Activated naive CD4-positive, alpha-beta T cell treated with anti-CD3 and anti-CD28 coated beads, Interleukin-2, amount 10 ng/mL, durations not matched to agents 7 days and 5 days (primary cell): ENCODE data around the gene PITX2.
A peak's percentile ranks its signal among the peaks of the same experiment; 100 is the strongest.

ENCODE experiments used
- CTCF ChIA-PET: fragments of 350-600 bp; sonication (Branson Sonifier 250); formaldehyde crosslinking; loops from one replicate; lab custom pipeline; 2021; ENCODE audit warnings: antibody characterized with exemption; lab: Charles Lee
- DNase-seq: peaks from one replicate; pipeline ENCODE4 v3.0.0-alpha.2; 2020
- H3K27ac Mint-ChIP-seq: one replicate; pipeline ENCODE4 v1.8.0; 2021; ENCODE audit warnings: mild to moderate bottlenecking, moderate library complexity, mixed read lengths
- H3K27me3 Mint-ChIP-seq: one replicate; pipeline ENCODE4 v1.8.0; 2021; ENCODE audit warnings: mild to moderate bottlenecking, mixed read lengths
- H3K36me3 Mint-ChIP-seq: one replicate; pipeline ENCODE4 v1.8.0; 2021; ENCODE audit warnings: mixed read lengths
- H3K4me1 Mint-ChIP-seq: one replicate; pipeline ENCODE4 v1.8.0; 2021; ENCODE audit warnings: mixed read lengths
- H3K4me3 Mint-ChIP-seq: one replicate; pipeline ENCODE4 v1.8.0; 2021; ENCODE audit warnings: mild to moderate bottlenecking, moderate library complexity, mixed read lengths
- H3K9me3 Mint-ChIP-seq: one replicate; pipeline ENCODE4 v1.8.0; 2021; ENCODE audit warnings: mixed read lengths

The PITX2 gene

GRCh38 chr4:110614173-110614963, 8.5 kb downstream of the PITX2 start:
- CTCF ChIA-PET, result no interaction called here
- H3K27me3 Mint-ChIP-seq, result peaks cover 98% of the 10 kb centered on the region
- peaks cover 2% of the 10 kb centered on the region for H3K9me3 Mint-ChIP-seq
- DNase-seq, result no peak
- peaks cover 4% of the 10 kb centered on the region for H3K36me3 Mint-ChIP-seq
- H3K27ac Mint-ChIP-seq, result no peak overlapping the region
- no peak overlapping the region for H3K4me3 Mint-ChIP-seq
- H3K4me1 Mint-ChIP-seq, result no peaks in the 10 kb centered on the region

- Mint-ChIP-seq H3K9me3 (no peaks in the 10 kb centered on the region), H3K4me3 (no peak overlapping the region), H3K4me1 (no peaks in the 10 kb centered on the region), H3K36me3 (peaks cover 2% of the 10 kb centered on the region), H3K27ac (no peak overlapping the region), H3K27me3 (peaks cover 98% of the 10 kb centered on the region)
- CTCF ChIA-PET, result no interaction called here
- DNase-seq, result no peak
Measured at GRCh38 chr4:110613745-110614144, 9.1 kb downstream of the PITX2 start.

DNA sequence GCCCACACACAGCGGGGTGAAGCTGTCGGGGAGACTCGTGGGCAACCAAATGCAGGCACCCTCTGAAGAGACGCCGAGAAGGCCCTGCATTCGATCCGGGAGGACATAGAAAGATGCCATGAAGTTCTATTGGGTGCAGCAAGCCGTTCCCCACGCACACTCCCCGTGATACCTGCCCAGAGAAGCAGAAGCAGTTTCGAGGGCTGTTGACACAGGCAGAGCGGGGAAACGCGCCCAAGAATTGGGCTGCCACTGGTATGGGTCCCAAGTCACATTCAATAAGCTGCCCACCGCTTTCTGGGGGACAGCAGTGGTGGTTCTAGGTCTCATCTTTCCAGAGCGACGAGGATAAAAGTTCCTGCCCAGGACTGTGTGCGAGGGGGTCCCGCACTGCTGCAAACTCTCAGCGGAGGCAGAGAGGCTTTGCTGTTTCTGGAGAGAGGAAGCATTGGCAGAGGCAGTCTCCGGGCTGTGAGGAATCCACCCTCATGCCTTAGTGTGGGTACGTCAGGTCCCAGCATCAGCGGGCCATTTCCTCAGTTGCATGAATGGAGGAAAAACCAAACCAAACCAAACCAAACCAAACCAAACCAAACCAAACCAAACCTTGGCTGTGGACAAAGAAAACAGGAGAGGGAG, 10.1 kb downstream of the PITX2 start:
- H3K27ac Mint-ChIP-seq, result peak overlapping the region; percentile 74
- H3K4me1 Mint-ChIP-seq, result no peaks in the 10 kb centered on the region
- no peaks in the 10 kb centered on the region for H3K9me3 Mint-ChIP-seq
- H3K4me3 Mint-ChIP-seq, result no peak overlapping the region
- DNase-seq, result no peak
- H3K27me3 Mint-ChIP-seq, result peaks cover 91% of the 10 kb centered on the region
- H3K36me3 Mint-ChIP-seq, result peaks cover 2% of the 10 kb centered on the region
- CTCF ChIA-PET, result no interaction called here

- Mint-ChIP-seq H3K27ac (no peak overlapping the region), H3K4me1 (no peaks in the 10 kb centered on the region), H3K36me3 (no peaks in the 10 kb centered on the region), H3K9me3 (no peaks in the 10 kb centered on the region), H3K4me3 (no peak overlapping the region), H3K27me3 (peaks cover 86% of the 10 kb centered on the region)
- CTCF ChIA-PET, result no interaction called here
- DNase-seq, result no peak
Measured at GRCh38 chr4:110611968-110612447, 10.9 kb downstream of the PITX2 start.

DNA sequence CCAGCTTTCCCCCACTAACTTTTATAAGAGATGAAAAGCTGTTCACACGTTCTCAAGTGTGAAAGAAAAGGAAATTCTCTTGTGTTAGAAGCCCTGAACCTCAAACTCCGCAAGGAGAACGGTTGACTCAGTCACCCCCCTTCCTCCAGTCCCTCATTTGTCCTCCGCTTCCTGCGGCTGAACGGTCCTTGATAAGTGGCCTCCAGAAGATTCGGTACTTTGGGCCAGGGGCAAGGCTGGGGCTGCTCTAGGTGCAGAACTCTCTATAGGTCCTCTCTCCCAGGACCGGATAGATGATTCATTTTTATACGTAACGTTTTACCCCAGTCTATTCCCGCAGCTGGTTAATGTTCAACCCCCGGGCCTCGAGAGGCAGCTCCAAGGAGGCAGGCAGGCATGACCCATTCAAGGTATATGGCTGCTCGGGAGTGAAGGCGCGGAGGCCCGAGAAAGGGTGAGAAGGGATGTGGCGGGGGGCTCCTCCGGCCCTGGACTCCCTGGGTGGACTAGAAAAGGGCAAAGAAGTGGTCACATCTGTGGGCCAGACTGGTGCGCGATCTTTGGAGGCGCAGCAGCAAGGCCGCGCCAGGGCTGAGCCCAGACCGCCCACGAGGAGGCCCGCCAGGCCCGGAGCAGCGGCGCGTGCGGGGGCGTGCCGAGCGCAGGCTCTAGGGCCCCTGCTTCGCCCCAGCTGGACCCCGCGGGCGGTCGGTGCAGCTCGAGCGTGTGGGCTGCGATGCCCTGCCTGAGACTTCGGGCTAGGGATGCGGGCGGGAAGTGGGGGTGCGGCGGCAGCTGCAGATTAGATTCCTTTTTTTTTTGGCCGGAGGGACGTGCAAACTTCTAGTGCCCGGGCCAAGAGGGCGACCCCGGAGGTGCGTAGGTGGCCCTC, 11.7 kb downstream of the PITX2 start:
- H3K4me3 Mint-ChIP-seq, result no peak overlapping the region

GRCh38 chr4:110610620-110610939, 12.3 kb downstream of the PITX2 start:
- Mint-ChIP-seq H3K27ac (no peak overlapping the region), H3K4me3 (no peak overlapping the region), H3K27me3 (peaks cover 71% of the 10 kb centered on the region), H3K4me1 (no peaks in the 10 kb centered on the region), H3K9me3 (no peaks in the 10 kb centered on the region), H3K36me3 (no peaks in the 10 kb centered on the region)
- DNase-seq, result no peak
- CTCF ChIA-PET, result no interaction called here

More for the DNA sequence above, 11.7 kb downstream of the PITX2 start:
- no peaks in the 10 kb centered on the region for H3K9me3 Mint-ChIP-seq
- H3K4me1 Mint-ChIP-seq, result no peaks in the 10 kb centered on the region
- peaks cover 77% of the 10 kb centered on the region for H3K27me3 Mint-ChIP-seq
- H3K27ac Mint-ChIP-seq, result no peak overlapping the region
- CTCF ChIA-PET, result no interaction called here
- no peaks in the 10 kb centered on the region for H3K36me3 Mint-ChIP-seq
- DNase-seq, result no peak

DNA sequence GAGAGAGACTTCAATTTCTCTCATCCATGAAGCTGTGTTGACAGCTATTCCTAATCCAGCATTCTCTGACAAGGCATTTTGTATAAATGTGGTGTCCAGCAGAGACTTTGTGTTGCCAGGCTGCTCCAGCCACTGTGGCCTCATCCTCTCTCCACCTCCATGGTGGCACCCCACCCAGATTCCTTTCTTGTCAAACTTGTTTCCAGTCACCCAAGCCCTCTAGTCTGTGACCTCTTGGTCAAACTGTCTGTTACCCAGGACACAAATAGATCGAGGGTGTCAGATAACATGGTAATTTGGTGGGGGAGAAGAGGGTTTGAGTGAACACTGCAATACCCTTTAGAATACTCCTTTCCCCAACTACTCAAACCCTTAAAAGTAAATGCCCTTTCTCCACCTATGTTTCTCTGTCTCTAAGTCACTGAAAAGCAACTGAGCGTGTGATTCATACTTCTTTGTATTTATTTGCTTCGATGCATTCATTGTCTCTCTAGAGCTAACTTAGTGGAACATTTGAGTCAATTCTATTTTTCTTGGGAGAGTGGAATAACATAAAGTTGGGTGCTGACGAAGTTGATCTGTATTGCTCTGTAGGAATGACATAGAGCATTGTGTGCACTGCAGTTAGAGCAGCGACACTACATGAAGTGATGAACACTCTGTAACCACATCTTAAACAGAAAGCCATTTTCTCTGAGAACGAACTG, 13.7 kb downstream of the PITX2 start:
- H3K4me1 Mint-ChIP-seq, result no peaks in the 10 kb centered on the region
- DNase-seq, result no peak
- no peak overlapping the region for H3K27ac Mint-ChIP-seq
- CTCF ChIA-PET, result no interaction called here
- no peaks in the 10 kb centered on the region for H3K9me3 Mint-ChIP-seq
- H3K27me3 Mint-ChIP-seq, result peaks cover 57% of the 10 kb centered on the region
- no peaks in the 10 kb centered on the region for H3K36me3 Mint-ChIP-seq
- no peak overlapping the region for H3K4me3 Mint-ChIP-seq

GRCh38 chr4:110605077-110605476, 17.8 kb downstream of the PITX2 start:
- Mint-ChIP-seq H3K27me3 (peaks cover 23% of the 10 kb centered on the region), H3K27ac (no peak overlapping the region), H3K4me1 (no peaks in the 10 kb centered on the region), H3K4me3 (no peak overlapping the region), H3K36me3 (no peaks in the 10 kb centered on the region), H3K9me3 (no peaks in the 10 kb centered on the region)
- no peak for DNase-seq
- CTCF ChIA-PET, result no interaction called here

DNA sequence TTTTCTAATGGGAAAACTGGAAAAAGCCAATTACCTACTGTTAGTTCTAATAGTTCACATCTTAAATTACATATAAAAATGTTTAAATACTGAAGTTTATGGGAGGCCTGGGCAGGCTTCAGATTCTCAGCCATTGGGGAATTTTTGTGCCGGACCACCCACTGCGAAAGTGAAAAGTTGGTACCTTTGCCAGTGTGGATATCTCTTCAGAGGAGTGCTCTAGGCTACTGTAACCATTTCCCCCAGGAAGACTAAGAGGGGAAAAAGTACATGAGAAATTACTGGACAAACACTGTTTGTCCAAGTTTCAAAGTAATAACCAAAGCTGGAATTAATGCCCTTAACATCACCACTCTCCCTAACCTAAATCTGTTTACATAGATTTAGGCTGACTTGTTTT, 20.8 kb downstream of the PITX2 start:
- Mint-ChIP-seq H3K36me3 (no peaks in the 10 kb centered on the region), H3K4me1 (no peaks in the 10 kb centered on the region), H3K27me3 (peaks cover 10% of the 10 kb centered on the region), H3K9me3 (no peaks in the 10 kb centered on the region), H3K27ac (no peak overlapping the region), H3K4me3 (no peak overlapping the region)
- CTCF ChIA-PET, result no interaction called here
- no peak for DNase-seq

GRCh38 chr4:110597582-110597981, 25.3 kb downstream of the PITX2 start:
- no peaks in the 10 kb centered on the region for H3K36me3 Mint-ChIP-seq
- H3K9me3 Mint-ChIP-seq, result peaks cover 1% of the 10 kb centered on the region
- CTCF ChIA-PET, result interaction anchor here (1.1 kb wide), 1 partner anchor 591 kb away, joined by 3 read pairs; no protein-coding TSS in a partner anchor
- H3K4me1 Mint-ChIP-seq, result no peaks in the 10 kb centered on the region
- no peak overlapping the region for H3K27ac Mint-ChIP-seq
- peaks cover 6% of the 10 kb centered on the region for H3K27me3 Mint-ChIP-seq
- no peak overlapping the region for H3K4me3 Mint-ChIP-seq
- DNase-seq, result no peak

GRCh38 chr4:110596431-110596830, 26.4 kb downstream of the PITX2 start:
- CTCF ChIA-PET, result interaction anchor here (0.9 kb wide), 1 partner anchor 8 kb away, joined by 3 read pairs; no protein-coding TSS in a partner anchor
- DNase-seq, result no peak
- H3K27ac Mint-ChIP-seq, result no peak overlapping the region
- peaks cover 6% of the 10 kb centered on the region for H3K27me3 Mint-ChIP-seq
- no peaks in the 10 kb centered on the region for H3K36me3 Mint-ChIP-seq
- no peak overlapping the region for H3K4me3 Mint-ChIP-seq
- H3K4me1 Mint-ChIP-seq, result no peaks in the 10 kb centered on the region
- peaks cover 1% of the 10 kb centered on the region for H3K9me3 Mint-ChIP-seq

- Mint-ChIP-seq H3K4me3 (no peak overlapping the region), H3K27ac (no peak overlapping the region), H3K4me1 (no peaks in the 10 kb centered on the region), H3K36me3 (no peaks in the 10 kb centered on the region), H3K9me3 (peaks cover 1% of the 10 kb centered on the region), H3K27me3 (peaks cover 6% of the 10 kb centered on the region)
- no peak for DNase-seq
- CTCF ChIA-PET, result no interaction called here
Measured at GRCh38 chr4:110595583-110595982, 27.3 kb downstream of the PITX2 start.

- no peak for DNase-seq
- CTCF ChIA-PET, result no interaction called here
- Mint-ChIP-seq H3K27me3 (peaks cover 4% of the 10 kb centered on the region), H3K4me3 (no peak overlapping the region), H3K36me3 (no peaks in the 10 kb centered on the region), H3K9me3 (no peaks in the 10 kb centered on the region), H3K4me1 (no peaks in the 10 kb centered on the region), H3K27ac (no peak overlapping the region)
Measured at GRCh38 chr4:110589297-110589696, 33.6 kb downstream of the PITX2 start.
